HuH-7.5 (cell line): Measurements from ENCODE around the gene GALK1.
A peak's percentile ranks its signal among the peaks of the same experiment; 100 is the strongest.

ENCODE experiments used
- DNase-seq: peaks from one replicate; pipeline ENCODE4 v3.0.0; 2011; ENCODE audit warnings: low spot score

GALK1 gene

GRCh38 chr17:75749545-75750389, 15.2 kb downstream of the GALK1 start:
- peak; percentile 92 for DNase-seq

DNA sequence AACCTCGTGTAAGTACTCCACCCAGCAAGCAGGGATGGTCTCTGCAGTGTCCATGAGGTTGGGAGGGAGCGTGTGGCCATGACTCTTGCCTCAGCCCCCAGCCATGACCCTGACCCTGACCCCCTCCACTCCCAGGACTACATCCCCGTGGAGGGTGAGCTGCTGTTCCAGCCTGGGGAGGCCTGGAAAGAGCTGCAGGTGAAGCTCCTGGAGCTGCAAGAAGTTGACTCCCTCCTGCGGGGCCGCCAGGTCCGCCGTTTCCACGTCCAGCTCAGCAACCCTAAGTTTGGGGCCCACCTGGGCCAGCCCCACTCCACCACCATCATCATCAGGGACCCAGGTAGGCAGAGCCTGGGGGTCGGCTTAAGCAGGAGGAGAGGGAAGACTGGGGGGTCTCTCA, 16.3 kb downstream of the GALK1 start:
- DNase-seq, result no peak

GRCh38 chr17:75743625-75744206, 21.3 kb downstream of the GALK1 start:
- no peak for DNase-seq

- DNase-seq, result no peak
These were observed 22.7 kb downstream of the GALK1 start for GRCh38 chr17:75742337-75742736.

DNA sequence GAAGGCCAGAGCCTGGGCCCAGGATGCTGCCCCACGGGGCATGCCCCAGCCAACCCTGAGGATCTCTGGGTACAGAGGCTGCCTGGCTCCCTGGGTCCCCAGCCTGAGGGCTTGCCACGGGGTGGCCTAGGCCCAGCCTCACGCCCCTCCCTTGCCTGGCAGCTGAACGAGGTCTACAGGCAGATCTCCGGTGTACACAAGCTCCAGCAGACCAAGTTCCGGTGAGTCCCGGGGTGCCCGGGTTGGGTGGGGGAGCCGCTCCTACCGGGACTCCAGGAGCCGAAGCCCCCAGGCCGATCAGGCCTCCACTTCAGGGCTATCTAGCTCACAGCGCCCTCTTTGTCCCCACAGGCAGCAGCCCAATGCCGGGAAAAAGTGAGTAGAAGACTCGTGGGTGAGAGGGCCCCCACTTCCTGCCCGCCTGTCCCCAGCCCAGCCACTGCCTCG, 24.3 kb downstream of the GALK1 start:
- no peak for DNase-seq

DNA sequence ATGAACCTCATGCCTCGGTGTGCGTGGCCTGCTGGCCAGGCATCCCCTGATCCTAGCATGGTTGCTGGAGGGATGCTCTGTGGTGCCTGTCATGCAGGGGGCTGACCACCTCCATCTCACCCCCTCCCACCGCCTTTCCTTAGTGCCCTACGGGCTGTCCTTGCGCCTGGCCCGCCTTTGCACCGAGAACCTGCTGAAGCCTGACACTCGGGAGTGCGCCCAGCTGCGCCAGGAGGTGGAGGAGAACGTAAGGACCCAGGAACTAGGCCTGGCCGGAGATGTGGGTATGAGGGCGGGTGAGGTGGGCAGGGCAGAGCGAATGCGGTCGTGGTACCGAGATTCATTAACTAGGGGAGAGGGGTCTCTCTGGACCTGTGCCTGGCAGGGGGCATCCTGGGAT, 24.8 kb downstream of the GALK1 start:
- DNase-seq, result no peak

DNA sequence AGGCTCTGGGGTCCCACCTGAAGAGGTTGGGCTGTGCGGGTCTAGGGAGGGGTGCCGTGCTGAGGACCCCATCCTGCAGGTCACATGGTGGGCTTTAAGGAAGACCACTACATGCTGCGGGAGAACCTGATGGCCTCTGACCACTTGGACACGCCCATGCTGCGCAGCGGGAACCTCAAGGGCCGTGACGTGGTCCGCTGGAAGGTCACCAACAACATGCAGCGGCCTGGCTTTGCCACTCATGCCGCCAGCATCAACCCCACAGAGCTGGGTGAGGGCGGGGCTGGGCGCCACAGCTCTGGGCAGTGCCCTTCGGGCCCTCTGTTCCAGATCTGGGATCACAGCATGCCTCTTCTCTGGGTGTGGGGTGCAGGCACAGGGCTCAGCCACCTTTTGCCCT, 25.2 kb downstream of the GALK1 start:
- no peak for DNase-seq

DNA sequence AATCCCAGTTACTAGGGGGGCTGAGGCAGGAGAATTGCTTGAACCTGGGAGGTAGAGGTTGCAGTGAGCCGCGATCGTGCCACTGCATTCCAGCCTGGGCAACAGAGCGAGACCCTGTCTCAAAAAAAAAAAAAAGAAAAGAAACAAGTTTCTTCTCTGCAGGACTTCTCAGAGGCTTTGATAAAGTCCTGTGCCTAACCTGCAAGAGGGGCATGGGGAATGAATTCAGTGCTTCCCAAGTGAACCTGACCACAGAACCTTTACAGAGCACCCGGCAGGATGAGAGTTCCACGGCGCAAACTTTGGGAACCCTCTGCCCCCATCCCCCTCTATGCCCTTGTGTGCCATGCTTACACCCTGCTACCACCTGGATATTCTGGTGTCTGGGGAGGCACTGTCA, 25.8 kb downstream of the GALK1 start:
- DNase-seq, result no peak

DNA sequence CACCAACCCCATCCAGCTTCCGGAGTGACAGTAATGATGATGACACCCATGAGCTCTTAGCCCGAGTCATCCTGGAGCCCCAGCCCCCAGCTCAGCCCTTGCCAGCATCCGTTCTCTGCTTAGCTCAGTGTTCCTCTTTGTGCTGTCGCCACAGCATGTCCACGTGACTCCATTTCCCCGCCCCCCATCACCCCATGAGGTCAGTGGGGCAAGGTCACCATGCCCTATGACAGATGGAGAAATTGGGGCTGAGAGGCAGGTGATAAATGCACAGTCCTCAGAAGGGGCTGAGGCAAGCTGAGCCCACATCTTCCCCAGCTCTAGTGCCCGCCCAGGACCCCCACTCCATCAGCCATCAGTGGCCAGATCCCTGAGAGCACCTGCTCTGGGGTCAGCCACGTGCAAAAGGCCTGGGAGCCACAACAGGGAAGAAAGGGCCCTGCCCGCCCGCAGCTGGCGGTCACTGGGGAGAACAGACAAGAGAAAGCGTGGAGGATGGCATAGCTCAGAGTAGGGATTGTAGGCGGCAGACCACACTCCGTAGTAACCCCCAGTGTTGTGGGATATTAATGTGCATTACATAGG, 26.7 kb downstream of the GALK1 start:
- no peak for DNase-seq

DNA sequence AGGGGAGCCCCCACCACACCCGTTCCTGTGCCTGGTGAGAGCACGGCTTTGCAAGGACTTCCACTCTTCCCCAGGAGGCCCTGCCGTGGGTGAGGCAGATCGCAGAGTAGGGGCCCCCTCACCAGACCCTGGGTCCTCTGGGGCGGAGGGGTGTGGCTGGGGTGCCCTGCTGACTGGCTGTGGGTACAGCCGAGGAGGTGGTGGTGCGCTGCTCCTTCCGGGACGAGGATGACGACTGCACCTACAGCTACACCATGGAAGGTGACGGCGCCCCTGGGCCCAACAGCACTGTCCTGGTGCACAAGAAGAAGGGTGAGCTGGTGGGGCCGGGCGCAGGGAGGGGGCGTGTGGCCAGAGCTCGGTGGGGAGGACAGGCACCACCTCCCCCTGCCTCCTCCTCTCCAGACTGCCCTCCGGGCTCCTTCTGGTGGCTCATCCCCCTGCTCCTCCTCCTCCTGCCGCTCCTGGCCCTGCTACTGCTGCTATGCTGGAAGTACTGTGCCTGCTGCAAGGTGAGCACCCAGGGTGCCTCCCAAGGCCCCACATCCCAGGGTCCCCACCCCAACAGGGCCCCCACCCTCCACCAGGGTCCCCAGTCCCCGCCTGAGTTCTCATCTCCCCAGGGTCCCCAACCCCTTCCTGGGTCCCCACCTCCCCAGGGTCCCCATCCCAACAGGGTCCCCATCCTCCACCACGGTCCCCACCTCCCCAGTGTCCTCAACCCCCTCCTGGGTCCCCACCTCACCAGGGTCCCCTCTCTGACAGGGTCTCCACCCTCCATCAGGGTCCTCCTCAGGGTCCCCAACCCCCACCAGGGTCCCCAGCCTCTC, 27.6 kb downstream of the GALK1 start:
- DNase-seq, result no peak

- no peak for DNase-seq
These were observed 28.7 kb downstream of the GALK1 start for GRCh38 chr17:75736173-75736835.

- DNase-seq, result no peak
These were observed 30.2 kb downstream of the GALK1 start for GRCh38 chr17:75734674-75735294.

DNA sequence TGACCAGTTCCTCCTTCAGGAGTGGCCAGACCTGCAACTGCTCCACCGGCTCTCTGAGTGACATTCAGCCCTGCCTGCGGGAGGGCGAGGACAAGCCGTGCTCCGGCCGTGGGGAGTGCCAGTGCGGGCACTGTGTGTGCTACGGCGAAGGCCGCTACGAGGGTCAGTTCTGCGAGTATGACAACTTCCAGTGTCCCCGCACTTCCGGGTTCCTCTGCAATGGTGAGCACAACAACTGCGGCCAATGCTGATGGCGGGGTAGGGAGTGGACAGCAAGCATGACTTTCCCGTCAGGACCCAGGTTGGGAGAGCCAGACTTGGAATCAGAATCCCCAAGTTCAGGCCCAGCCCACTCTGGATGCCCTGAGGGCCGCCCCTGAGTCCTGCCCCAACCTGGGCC, 31.5 kb downstream of the GALK1 start:
- DNase-seq, result no peak

DNA sequence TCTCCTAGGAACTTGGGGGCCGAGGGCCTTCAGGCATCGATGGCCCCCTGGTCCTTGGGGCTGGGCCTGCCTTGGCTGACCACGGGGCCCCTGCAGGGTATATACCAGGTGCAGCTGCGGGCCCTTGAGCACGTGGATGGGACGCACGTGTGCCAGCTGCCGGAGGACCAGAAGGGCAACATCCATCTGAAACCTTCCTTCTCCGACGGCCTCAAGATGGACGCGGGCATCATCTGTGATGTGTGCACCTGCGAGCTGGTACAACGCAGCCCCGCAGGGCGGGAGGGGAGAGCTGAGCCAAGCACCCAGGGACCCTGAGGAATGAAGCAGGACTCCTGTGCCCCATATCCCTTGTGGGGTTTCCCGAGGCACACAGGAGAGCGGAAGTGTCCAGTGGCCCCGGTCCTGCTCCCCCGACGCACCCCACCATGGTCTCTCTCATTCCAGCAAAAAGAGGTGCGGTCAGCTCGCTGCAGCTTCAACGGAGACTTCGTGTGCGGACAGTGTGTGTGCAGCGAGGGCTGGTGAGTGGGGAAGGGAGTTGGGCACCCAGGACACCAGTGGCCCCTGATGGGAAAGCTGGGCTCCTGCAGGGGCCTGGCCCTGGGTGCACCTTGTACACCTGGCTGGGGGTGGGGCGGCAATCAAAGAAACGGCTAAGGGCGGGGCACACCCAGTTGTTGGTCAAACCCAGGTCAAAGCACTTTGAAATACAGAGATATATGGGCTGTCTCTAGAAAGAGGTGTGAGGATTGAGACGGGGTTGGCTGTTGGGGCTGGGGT, 33.1 kb downstream of the GALK1 start:
- no peak for DNase-seq

DNA sequence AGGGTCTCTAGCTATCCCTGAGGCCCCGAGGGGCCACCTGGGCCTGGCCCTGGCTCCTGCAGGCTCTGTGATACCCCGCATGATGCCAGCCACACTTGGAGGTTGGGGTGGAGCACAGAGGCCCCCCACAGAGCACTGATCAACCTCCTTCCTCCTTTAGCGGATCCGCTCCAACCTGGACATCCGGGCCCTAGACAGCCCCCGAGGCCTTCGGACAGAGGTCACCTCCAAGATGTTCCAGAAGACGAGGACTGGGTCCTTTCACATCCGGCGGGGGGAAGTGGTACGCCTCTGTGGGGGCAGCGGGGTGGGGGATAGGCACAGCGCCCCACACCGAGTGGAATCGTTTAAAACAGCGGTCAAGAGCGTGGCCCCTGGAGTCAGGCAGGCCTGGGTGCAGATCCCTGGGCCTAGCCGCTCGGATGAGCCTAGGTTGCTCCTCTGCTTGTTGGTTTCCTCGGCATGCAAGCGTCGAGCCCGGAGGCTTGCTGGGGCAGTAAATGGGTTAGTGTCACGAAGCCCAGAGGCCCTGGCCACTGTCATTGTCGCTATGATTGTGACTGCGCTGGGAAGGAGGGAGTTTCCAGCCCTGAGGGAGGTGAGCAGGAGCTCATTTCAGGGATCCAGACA, 33.8 kb downstream of the GALK1 start:
- DNase-seq, result no peak

- no peak for DNase-seq
These were observed 34.9 kb downstream of the GALK1 start for GRCh38 chr17:75730065-75730464.

DNA sequence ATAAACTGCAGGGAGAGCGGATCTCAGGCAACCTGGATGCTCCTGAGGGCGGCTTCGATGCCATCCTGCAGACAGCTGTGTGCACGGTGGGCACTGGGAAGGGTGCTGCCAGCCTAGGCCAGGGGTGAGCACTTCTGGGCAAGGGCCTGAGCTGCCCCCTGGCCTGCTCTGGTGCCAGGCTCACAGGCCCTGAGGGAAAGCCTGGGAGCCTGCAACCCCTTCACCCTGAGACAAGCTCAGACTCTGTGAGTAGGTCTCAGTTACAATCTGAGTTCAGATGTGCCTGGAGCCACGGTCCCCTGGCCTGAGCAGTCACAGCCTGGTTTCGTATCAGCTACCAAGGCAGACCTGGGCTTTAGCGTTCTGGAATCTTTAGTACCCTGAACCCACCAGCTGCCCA, 35.6 kb downstream of the GALK1 start:
- no peak for DNase-seq

DNA sequence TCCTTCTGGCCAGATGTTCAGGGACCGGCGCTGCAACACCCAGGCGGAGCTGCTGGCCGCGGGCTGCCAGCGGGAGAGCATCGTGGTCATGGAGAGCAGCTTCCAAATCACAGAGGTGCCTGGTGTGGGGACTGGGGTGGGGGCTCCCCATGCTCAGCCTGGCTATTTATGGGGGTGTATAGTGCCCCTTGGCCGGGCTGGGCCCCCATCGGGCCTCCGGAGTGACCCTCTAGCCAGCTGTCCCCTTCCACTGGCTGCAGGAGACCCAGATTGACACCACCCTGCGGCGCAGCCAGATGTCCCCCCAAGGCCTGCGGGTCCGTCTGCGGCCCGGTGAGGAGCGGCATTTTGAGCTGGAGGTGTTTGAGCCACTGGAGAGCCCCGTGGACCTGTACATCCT, 37.6 kb downstream of the GALK1 start:
- DNase-seq, result no peak

DNA sequence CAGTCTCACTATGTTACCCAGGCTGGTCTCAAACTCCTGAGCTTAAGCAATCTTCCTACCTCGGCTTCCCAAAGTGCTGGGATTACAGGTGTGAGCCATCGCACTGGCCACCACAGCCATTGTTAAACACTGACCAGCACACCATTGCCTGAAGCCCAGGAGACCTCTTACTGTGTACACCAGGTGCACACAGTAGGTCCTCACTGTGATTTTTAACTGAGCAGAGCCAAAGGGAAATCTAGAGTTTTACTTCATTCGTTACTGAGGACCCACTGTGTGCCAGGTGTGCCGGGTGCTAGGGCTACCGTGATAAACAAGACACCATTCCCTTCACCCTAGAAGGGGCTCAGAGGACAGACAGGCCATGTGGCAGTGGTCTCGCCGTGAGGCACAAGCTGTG, 39.5 kb downstream of the GALK1 start:
- no peak for DNase-seq
